ENCODE data around the gene AIFM1.
A peak's percentile ranks its signal among the peaks of the same experiment; 100 is the strongest.

AIFM1 gene

DNA sequence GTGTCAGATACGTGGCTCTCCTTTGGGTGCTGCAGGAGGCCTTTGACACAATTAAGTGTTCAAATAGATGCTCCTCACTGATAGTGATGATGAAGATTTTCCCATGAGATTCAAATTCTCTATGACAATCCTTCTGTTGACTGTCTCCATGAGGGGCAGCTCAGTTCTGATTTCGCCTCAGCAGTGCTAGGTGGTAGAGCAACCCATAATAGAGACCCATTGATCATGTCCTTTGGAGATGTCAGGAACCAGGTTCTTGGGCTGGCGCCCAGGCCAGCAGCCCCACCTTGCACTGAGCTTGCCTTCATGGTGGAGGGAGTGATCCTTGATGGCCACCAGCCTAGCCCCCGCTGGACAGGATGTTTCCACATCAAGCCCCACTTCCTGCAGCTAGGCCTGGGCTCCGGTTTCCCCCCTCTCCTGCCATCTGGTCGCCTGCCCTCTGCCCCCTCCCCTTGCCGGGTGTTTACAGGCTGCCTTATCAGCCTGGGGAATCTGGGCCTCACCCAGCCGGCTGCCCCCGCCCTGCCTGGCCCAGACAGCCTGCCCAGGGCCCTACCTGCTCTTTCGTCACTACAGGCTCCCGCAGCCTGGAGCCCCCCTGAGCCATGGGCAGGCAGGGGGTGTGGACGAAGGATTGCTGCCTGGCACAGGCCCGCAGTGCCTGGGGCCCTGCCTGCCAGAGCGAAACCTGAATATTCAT lies 68.0 kb downstream of the AIFM1 start:
- TF ChIP-seq TAF1 (IDR thresholded peaks at IDR 0.05; ENCODE audit: borderline replicate concordance, insufficient read depth, low read length) (no peak), POLR2AphosphoS5 (IDR thresholded peaks at IDR 0.05; ENCODE audit: low read depth, low read length) (no peak), SIN3A (IDR thresholded peaks at IDR 0.05; ENCODE audit: borderline replicate concordance, insufficient read depth, low read length) (no peak), FOXP2 (optimal IDR thresholded peaks at IDR 0.05; ENCODE audit: borderline replicate concordance, extremely low read depth, extremely low read length, insufficient read depth) (peak; percentile 98)

DNA sequence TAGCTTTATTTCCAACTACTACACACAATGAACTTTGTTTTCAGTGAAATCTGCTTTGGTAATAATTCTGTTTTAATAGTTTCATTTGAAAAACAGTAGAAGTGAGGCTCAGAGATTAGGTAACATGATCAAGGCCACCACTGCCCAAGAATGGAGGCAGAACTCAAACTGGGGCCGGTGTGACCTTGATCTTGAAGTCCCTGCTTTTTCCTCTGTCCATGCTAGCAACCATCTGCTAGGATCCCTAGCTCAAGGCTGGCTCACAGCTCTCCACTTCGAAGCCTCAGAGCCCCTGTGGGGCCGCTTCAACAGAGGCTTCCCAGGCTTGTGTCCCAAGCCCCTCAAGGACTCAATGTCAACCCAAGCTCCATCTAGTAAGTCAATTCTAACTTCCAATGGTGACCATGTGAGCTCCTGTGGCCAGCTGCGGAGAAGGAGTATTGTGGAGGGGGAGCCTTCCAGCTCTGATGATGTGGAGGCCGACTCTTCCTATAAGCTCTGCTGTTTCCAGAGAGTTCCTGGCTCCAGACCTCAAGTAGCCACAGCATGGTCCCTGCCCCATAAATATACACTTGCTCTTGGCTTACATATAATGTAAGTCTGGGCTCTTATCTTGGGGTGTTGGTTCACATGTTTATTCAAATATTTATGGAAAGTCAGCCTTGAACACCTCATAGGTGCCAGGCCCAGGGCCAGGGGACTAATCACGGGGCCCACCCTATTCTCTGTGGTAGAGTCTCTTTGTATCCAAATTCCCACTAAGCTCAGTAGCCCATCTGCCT lies 70.2 kb downstream of the AIFM1 start:
- TF ChIP-seq, protein P1, sequence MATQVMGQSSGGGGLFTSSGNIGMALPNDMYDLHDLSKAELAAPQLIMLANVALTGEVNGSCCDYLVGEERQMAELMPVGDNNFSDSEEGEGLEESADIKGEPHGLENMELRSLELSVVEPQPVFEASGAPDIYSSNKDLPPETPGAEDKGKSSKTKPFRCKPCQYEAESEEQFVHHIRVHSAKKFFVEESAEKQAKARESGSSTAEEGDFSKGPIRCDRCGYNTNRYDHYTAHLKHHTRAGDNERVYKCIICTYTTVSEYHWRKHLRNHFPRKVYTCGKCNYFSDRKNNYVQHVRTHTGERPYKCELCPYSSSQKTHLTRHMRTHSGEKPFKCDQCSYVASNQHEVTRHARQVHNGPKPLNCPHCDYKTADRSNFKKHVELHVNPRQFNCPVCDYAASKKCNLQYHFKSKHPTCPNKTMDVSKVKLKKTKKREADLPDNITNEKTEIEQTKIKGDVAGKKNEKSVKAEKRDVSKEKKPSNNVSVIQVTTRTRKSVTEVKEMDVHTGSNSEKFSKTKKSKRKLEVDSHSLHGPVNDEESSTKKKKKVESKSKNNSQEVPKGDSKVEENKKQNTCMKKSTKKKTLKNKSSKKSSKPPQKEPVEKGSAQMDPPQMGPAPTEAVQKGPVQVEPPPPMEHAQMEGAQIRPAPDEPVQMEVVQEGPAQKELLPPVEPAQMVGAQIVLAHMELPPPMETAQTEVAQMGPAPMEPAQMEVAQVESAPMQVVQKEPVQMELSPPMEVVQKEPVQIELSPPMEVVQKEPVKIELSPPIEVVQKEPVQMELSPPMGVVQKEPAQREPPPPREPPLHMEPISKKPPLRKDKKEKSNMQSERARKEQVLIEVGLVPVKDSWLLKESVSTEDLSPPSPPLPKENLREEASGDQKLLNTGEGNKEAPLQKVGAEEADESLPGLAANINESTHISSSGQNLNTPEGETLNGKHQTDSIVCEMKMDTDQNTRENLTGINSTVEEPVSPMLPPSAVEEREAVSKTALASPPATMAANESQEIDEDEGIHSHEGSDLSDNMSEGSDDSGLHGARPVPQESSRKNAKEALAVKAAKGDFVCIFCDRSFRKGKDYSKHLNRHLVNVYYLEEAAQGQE (IDR thresholded peaks at IDR 0.05; ENCODE audit: insufficient read depth in 1 of 2, low read depth in 2 of 2, low read length in 2 of 2): no peak
- no peak for TF ChIP-seq POLR2AphosphoS5 (IDR thresholded peaks at IDR 0.05; ENCODE audit: low read depth, low read length)
- TF ChIP-seq FOXP2 (optimal IDR thresholded peaks at IDR 0.05; ENCODE audit: borderline replicate concordance, extremely low read depth, extremely low read length, insufficient read depth): no peak
- TF ChIP-seq TAF1 (IDR thresholded peaks at IDR 0.05; ENCODE audit: borderline replicate concordance, insufficient read depth, low read length): no peak
- TF ChIP-seq SIN3A (IDR thresholded peaks at IDR 0.05; ENCODE audit: borderline replicate concordance, insufficient read depth, low read length): no peak

DNA sequence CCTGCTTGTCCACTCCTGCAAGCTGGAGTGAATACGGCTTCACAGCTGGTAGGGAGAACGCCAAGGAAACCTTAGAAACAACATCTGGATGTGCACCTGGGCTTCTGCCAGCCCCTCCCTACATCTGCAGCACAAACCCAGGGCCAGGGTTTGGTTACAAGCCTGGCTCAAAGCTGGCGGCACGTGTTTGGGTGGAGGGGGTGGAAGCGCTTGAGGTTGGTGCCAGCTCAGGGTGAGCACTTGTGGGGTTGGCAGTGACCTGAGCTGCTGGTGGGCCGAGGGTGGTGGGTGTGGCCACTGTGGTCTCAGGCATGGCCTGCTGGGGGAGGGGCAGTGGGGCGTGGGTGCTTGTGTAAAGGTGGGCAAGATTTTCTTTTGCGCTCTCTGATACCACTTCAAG lies 70.9 kb downstream of the AIFM1 start:
- TF ChIP-seq SIN3A (IDR thresholded peaks at IDR 0.05; ENCODE audit: borderline replicate concordance, insufficient read depth, low read length): no peak

DNA sequence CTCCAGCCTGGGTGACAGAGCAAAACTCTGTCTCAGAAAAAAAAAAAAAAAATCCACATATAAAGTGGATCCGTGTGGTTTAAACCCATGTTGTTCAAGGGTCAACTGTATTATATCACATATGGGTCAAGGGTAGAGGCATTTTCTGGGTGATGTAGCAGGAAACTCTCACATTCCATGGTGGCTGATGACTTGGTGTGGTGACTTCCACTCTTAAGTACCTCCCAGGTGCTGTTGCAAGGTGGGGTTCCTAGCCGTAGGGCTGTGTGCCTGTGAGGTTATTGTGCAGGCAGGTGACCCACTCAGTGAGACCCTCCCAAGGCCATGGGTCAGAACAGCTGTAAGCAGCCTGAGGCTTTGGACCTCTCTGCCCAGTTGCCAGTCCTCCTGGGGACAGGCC lies 72.4 kb downstream of the AIFM1 start:
- TF ChIP-seq SIN3A (IDR thresholded peaks at IDR 0.05; ENCODE audit: borderline replicate concordance, insufficient read depth, low read length): no peak
- TF ChIP-seq TAF1 (IDR thresholded peaks at IDR 0.05; ENCODE audit: borderline replicate concordance, insufficient read depth, low read length): no peak
- TF ChIP-seq POLR2AphosphoS5 (IDR thresholded peaks at IDR 0.05; ENCODE audit: low read depth, low read length): no peak
- TF ChIP-seq FOXP2 (optimal IDR thresholded peaks at IDR 0.05; ENCODE audit: borderline replicate concordance, extremely low read depth, extremely low read length, insufficient read depth): no peak
- TF ChIP-seq, protein P1 (IDR thresholded peaks at IDR 0.05; ENCODE audit: insufficient read depth in 1 of 2, low read depth in 2 of 2, low read length in 2 of 2): no peak

DNA sequence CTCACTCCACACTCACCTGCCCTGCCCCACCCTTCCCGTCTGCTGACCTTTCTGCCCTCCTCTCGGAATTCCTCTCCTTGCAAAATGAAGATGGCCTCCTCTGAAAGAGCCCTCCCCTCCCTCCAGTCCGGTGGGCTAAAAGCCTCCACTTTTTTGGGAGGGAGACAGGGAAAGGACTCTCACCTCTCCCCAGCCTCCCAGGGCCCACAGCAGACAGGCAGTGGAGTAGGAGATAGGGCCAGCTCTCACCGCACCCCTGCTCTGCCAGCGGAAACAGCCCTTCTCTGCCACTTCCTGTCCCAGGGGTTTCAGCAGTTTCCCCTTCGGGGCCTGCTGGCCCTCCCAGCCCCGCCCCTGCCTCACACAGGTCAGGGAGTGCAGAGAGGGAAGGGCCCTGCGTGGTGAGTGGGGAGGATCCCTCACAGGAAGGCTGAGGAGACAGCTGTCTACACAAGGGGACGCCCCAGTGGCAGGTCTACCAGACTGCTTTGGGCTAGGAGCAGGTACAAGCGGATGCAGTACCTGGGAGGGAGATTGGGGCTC lies 73.6 kb downstream of the AIFM1 start:
- TF ChIP-seq TAF1 (IDR thresholded peaks at IDR 0.05; ENCODE audit: borderline replicate concordance, insufficient read depth, low read length) (no peak), FOXP2 (optimal IDR thresholded peaks at IDR 0.05; ENCODE audit: borderline replicate concordance, extremely low read depth, extremely low read length, insufficient read depth) (no peak), POLR2AphosphoS5 (IDR thresholded peaks at IDR 0.05; ENCODE audit: low read depth, low read length) (no peak), SIN3A (IDR thresholded peaks at IDR 0.05; ENCODE audit: borderline replicate concordance, insufficient read depth, low read length) (no peak)
- TF ChIP-seq, protein P1 (IDR thresholded peaks at IDR 0.05; ENCODE audit: insufficient read depth in 1 of 2, low read depth in 2 of 2, low read length in 2 of 2): no peak

All from PFSK-1 (cell line).